ENCODE results near the gene NSUN7.

DNA sequence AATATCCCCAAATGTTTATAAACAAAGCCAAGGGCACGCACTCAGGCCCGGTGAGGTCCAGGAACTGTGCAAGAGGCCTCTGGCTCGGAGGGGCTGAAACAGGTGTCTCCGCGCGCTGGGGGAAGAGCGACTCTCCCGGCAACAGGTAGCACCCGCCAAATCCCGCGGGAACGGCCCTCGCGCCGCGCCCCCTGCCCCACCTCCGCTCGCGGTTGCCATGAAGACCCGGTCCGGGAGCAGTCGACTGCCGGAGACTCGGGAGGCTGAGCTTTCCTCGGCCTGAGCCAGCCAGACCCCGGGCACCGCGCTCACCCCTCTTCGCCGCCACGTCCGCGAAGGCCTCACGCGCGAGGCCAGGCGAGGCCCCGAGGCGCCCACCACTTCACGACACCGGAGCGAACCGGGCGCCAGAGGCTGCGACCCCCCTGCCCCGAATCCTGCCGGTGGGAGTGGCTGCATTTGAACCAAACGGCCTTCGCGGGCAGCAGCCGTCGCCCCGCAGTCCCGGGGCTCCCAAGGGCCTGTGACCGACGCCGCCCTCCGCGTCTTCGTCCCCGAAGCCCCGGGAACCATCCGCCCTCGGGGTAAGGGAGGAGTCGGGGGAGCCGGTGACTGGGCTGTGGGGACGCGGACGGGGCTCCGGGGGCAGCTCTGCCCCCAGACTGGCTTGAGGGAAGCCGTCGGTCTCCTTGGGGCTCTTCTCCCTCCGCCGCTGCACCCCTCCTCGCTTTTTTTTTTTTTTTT lies at the start of gene NSUN7:
- TF ChIP-seq, protein P1, sequence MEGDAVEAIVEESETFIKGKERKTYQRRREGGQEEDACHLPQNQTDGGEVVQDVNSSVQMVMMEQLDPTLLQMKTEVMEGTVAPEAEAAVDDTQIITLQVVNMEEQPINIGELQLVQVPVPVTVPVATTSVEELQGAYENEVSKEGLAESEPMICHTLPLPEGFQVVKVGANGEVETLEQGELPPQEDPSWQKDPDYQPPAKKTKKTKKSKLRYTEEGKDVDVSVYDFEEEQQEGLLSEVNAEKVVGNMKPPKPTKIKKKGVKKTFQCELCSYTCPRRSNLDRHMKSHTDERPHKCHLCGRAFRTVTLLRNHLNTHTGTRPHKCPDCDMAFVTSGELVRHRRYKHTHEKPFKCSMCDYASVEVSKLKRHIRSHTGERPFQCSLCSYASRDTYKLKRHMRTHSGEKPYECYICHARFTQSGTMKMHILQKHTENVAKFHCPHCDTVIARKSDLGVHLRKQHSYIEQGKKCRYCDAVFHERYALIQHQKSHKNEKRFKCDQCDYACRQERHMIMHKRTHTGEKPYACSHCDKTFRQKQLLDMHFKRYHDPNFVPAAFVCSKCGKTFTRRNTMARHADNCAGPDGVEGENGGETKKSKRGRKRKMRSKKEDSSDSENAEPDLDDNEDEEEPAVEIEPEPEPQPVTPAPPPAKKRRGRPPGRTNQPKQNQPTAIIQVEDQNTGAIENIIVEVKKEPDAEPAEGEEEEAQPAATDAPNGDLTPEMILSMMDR (optimal IDR thresholded peaks at IDR 0.05 in 1 of 3, IDR thresholded peaks at IDR 0.05 in 1 of 3, conservative IDR thresholded peaks at IDR 0.05 in 1 of 3; ENCODE audit: extremely low read depth in 1 of 3, insufficient read depth in 2 of 3, low read length in 3 of 3), result no peak
- TF ChIP-seq EZH2 (IDR thresholded peaks at IDR 0.05; ENCODE audit: low read length), result no peak

Measured in keratinocyte (primary cell).